Activated CD4-positive, alpha-beta T cell treated with anti-CD3 and anti-CD28 coated beads, Interleukin-2, amount 10 ng/mL, durations not matched to agents 24 days and 14 days (primary cell): Measurements from ENCODE around the gene ABTB2. TPM values are rescaled to one million over a fixed set of nuclear protein-coding genes. Genes with fewer than 3 reads are reported as not detected.

Experiments used
- DNase-seq: peaks from one replicate; pipeline ENCODE4 v3.0.0; 2022
- H3K27ac Mint-ChIP-seq: one replicate; pipeline ENCODE4 v1.8.0; 2022; ENCODE audit warnings: mild to moderate bottlenecking, mixed read lengths
- H3K27me3 Mint-ChIP-seq: one replicate; pipeline ENCODE4 v1.8.0; 2022; ENCODE audit warnings: mixed read lengths
- H3K36me3 Mint-ChIP-seq: one replicate; pipeline ENCODE4 v1.8.0; 2022; ENCODE audit warnings: low read depth, mild to moderate bottlenecking, mixed read lengths
- H3K4me1 Mint-ChIP-seq: one replicate; pipeline ENCODE4 v1.8.0; 2021; ENCODE audit warnings: mixed read lengths
- H3K4me3 Mint-ChIP-seq: one replicate; pipeline ENCODE4 v1.8.0; 2022; ENCODE audit warnings: mild to moderate bottlenecking, moderate library complexity, mixed read lengths
- H3K9me3 Mint-ChIP-seq: one replicate; pipeline ENCODE4 v1.8.0; 2021; ENCODE audit warnings: mixed read lengths
- intact Hi-C: fragments of 100-400 bp; cut with micrococcal nuclease; formaldehyde crosslinking; loops from one replicate; pipeline ENCODE4 v1.15.1; 2023
- total RNA-seq: library from RNA; stranded (reverse); gene quantifications from 2 replicates; pipeline ENCODE4 v1.2.3, GENCODE V29; 2022

ABTB2 gene
- total RNA-seq, 1 donor from 2014 or later: 13.1 TPM

DNA sequence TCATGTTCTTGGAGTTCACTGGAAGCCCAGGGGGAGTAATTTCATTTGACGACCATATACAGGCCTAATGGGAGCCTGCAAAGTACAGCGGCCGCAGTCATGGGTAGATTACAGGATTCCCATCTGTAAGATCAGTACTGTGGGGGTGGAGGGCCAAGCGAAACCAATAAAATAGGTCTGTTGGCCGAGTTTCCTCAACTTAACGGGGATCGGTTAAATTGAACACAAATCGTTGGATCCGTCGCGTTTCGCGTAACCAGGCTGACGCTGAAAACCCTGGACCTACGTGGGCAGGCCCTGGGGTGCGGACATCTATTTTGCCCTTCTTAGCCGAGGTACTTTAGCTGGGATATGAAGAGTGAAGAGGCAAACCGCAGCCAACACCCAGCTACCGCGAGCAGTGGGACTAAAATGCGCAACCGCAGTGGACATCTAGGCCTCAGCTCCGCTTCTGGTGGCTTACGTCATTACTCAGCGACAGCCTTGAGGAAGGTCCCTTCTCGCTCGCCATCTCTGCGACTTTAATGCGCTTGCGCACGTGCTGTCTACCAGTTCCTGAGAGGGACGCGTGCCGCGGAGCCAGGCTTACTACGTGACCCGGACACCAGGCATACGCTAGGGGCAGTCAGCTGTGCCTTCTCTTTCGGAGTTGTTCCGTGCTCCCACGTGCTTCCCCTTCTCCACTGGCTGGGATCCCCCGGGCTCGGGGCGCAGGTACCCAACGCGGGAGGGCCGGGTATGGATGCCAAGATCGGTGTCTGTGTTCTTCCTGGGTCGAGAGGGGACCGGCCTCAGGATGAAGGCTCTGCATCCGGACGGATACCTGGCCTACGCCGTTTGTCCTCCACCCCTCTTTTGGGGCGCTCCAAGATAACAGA, 252.5 kb downstream of the ABTB2 start, which contains the start of gene NAT10:
NAT10 (plus strand) TSS at position 551 of the 878 bp plus-strand sequence. CDS start 2,597 bp downstream, outside the sequence.
- H3K27ac Mint-ChIP-seq: peak within 1 kb of the TSS; percentile 90
- peaks cover 3% of the 10 kb centered on the region for H3K27me3 Mint-ChIP-seq
- intact Hi-C loops: loop anchor here (1.0 kb wide), 5 partner anchors 52 to 811 kb away; partner anchors contain the start of genes APIP and PDHX
- peak within 1 kb of the TSS; percentile 97 for H3K4me3 Mint-ChIP-seq
- peaks cover 46% of the 10 kb centered on the region for H3K36me3 Mint-ChIP-seq
- H3K9me3 Mint-ChIP-seq: no peaks in the 10 kb centered on the region
- H3K4me1 Mint-ChIP-seq: peaks cover 47% of the 10 kb centered on the region
- peak; percentile 99 for DNase-seq

DNA sequence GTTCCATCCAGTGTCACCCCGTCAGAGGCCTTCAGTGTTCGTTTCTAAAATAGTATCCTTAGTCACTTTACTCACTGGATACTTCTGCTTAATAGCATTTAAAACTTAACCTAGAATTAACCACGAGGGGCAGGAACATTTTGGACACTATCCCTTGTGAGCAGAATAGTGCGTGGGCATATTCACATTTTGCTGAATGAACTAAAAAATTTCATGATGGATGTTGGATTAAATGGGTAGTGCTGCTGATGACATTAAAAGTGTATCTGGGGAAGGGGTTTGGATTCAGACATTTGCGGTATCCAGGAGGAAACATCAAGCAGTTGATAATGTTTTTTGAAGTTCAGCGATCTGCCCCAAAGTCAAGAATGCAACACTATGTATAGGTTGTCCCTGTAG, 253.1 kb downstream of the ABTB2 start:
- H3K4me3 Mint-ChIP-seq: peak overlapping the region; percentile 97
- peaks cover 47% of the 10 kb centered on the region for H3K36me3 Mint-ChIP-seq
- intact Hi-C loops: loop anchor here (1.0 kb wide), 5 partner anchors 51 to 812 kb away; partner anchors contain the start of genes APIP and PDHX
- H3K4me1 Mint-ChIP-seq: peaks cover 44% of the 10 kb centered on the region
- H3K9me3 Mint-ChIP-seq: no peaks in the 10 kb centered on the region
- DNase-seq: no peak
- peaks cover 3% of the 10 kb centered on the region for H3K27me3 Mint-ChIP-seq
- peak overlapping the region; percentile 90 for H3K27ac Mint-ChIP-seq

Other genes starting within 250 kb of the ABTB2 start
- 17.4 and 19.0 TPM in 2 replicates for gene CAT, start 80.9 kb upstream of the ABTB2 start, total RNA-seq
- gene ELF5, start 155.8 kb upstream of the ABTB2 start, total RNA-seq: not detected in 2 replicates